ENCODE results near the gene CFAP46. TPM values are rescaled to one million over a fixed set of nuclear protein-coding genes. Genes with fewer than 3 reads are reported as not detected.
"Not testable (repeated sequence)": the region's sequence is repeated elsewhere in the genome, so short reads cannot be mapped to it uniquely, and the experiment has no call there.

The CFAP46 gene
- total RNA-seq, 1 experiment from 2014 or later, result 3.3 TPM

DNA sequence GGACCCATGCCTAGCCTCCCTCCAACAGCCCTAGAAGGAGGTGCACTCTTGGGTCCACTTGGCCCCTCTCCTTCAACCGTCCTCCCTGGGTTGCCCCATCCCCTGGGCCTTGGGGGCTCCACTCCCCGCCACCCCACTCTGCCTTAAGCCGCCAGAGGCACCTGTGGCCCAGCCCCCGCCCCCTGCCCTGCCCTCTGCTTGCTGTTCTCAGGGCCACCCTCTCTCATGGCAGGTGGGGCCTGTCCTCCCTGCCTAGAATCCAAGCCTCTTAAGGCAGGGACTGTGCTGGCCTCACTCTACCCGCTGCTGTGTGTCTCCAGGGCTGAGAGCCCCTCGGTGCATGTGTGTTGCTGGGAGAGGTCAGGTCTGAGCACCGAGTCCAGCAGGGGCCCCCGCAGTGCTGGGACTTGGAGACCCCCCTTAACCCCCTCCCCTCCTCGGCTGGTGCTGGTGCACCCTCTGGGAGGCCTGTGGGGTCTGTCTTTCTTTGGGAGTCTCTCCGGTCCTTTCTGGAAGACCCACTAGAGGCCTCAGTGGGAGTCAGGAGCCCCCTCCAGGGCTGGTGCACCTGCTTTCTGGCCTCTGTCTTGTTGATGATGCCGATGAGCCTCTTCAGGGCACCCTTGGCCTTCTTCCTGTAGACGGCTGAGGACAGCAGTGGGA lies 43.8 kb downstream of the CFAP46 start:
- ATAC-seq (no peak), DNase-seq (ENCODE audit: low spot score) (no peak)
- H3K27me3 Mint-ChIP-seq (ENCODE audit: low read depth), result no peaks in the 10 kb centered on the region

GRCh38 chr10:132897516-132898381 lies 44.6 kb downstream of the CFAP46 start:
- CTCF ChIA-PET, result interaction anchor here (0.8 kb wide), 1 partner anchor 41 kb away, joined by 3 read pairs; no protein-coding TSS in a partner anchor
- no peak for ATAC-seq
- peak; percentile 4 for DNase-seq (ENCODE audit: low spot score)
- TF ChIP-seq NFYB (CRISPR knock-in tag; conservative IDR thresholded peaks at IDR 0.05; ENCODE audit: low read depth), result no peak
- TF ChIP-seq, protein P1, sequence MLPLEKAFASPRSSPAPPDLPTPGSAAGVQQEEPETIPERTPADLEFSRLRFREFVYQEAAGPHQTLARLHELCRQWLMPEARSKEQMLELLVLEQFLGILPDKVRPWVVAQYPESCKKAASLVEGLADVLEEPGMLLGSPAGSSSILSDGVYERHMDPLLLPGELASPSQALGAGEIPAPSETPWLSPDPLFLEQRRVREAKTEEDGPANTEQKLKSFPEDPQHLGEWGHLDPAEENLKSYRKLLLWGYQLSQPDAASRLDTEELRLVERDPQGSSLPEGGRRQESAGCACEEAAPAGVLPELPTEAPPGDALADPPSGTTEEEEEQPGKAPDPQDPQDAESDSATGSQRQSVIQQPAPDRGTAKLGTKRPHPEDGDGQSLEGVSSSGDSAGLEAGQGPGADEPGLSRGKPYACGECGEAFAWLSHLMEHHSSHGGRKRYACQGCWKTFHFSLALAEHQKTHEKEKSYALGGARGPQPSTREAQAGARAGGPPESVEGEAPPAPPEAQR (CRISPR knock-in tag; IDR thresholded peaks at IDR 0.05), result no peak
- TF ChIP-seq TEAD1 (CRISPR knock-in tag; IDR thresholded peaks at IDR 0.05), result no peak
- TF ChIP-seq FOXP1 (CRISPR knock-in tag; IDR thresholded peaks at IDR 0.05; ENCODE audit: borderline replicate concordance), result no peak
- TF ChIP-seq ZNF671 (CRISPR knock-in tag; IDR thresholded peaks at IDR 0.05), result no peak
- no peak for TF ChIP-seq CBFB (CRISPR knock-in tag; IDR thresholded peaks at IDR 0.05; ENCODE audit: low read depth)
- TF ChIP-seq ZNF138 (CRISPR knock-in tag; conservative IDR thresholded peaks at IDR 0.05), result no peak
- Mint-ChIP-seq H3K4me3 (no peak overlapping the region), H3K27me3 (ENCODE audit: low read depth) (no peaks in the 10 kb centered on the region), H3K27ac (no peak overlapping the region), H3K36me3 (peaks cover 14% of the 10 kb centered on the region), H3K9me3 (peaks cover 30% of the 10 kb centered on the region), H3K4me1 (peaks cover 12% of the 10 kb centered on the region)
- POLR2A ChIA-PET, result no interaction called here

More for the DNA sequence above, 43.8 kb downstream of the CFAP46 start:
- Mint-ChIP-seq H3K36me3 (peaks cover 14% of the 10 kb centered on the region), H3K4me1 (peaks cover 6% of the 10 kb centered on the region), H3K9me3 (peaks cover 30% of the 10 kb centered on the region), H3K27ac (no peak overlapping the region), H3K4me3 (no peak overlapping the region)
- ChIA-PET POLR2A (no interaction called here), CTCF (interaction anchor here (0.8 kb wide), 1 partner anchor 40 kb away, joined by 3 read pairs; no protein-coding TSS in a partner anchor)
- no peak for TF ChIP-seq EMX1 (CRISPR knock-in tag; IDR thresholded peaks at IDR 0.05)
- TF ChIP-seq NFE2L1 (CRISPR knock-in tag; IDR thresholded peaks at IDR 0.05), result no peak

- H3K27me3 Mint-ChIP-seq (ENCODE audit: low read depth); ATAC-seq; H3K4me3 Mint-ChIP-seq; H3K36me3 Mint-ChIP-seq; POLR2A ChIA-PET; H3K9me3 Mint-ChIP-seq; H3K27ac Mint-ChIP-seq: not testable (repeated sequence)
- TF ChIP-seq FOXK1 (CRISPR knock-in tag; IDR thresholded peaks at IDR 0.05) (0 out of 2 replicates have a peak, but pooled peaks have one; percentile 36), ZNF423 (CRISPR knock-in tag; IDR thresholded peaks at IDR 0.05) (peak; percentile 90), CTCF (IDR thresholded peaks at IDR 0.05) (peak; percentile 75), SP1 (CRISPR knock-in tag; conservative IDR thresholded peaks at IDR 0.05) (peak; percentile 44; the same call in 1 of the 2 replicates), FOXP1 (CRISPR knock-in tag; IDR thresholded peaks at IDR 0.05; ENCODE audit: borderline replicate concordance) (0 out of 2 replicates have a peak, but pooled peaks have one; percentile 46)
- TF ChIP-seq, protein P2, sequence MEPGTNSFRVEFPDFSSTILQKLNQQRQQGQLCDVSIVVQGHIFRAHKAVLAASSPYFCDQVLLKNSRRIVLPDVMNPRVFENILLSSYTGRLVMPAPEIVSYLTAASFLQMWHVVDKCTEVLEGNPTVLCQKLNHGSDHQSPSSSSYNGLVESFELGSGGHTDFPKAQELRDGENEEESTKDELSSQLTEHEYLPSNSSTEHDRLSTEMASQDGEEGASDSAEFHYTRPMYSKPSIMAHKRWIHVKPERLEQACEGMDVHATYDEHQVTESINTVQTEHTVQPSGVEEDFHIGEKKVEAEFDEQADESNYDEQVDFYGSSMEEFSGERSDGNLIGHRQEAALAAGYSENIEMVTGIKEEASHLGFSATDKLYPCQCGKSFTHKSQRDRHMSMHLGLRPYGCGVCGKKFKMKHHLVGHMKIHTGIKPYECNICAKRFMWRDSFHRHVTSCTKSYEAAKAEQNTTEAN (CRISPR knock-in tag; IDR thresholded peaks at IDR 0.05), result 0 out of 2 replicates have a peak, but pooled peaks have one; percentile 36
- CTCF ChIA-PET, result interaction anchor here (0.9 to 1.4 kb wide), 3 partner anchors 18 to 43 kb away, joined by 3 to 4 read pairs (median 3); no protein-coding TSS in a partner anchor
- peaks cover 46% of the 10 kb centered on the region for H3K4me1 Mint-ChIP-seq
- DNase-seq (ENCODE audit: low spot score), result peak; percentile 69
Observed at GRCh38 chr10:132893786-132894185, 48.6 kb downstream of the CFAP46 start.
